Left colon (tissue), 2 donors: ENCODE data around the gene CGN. TPM values are rescaled to one million over a fixed set of nuclear protein-coding genes. Genes with fewer than 3 reads are reported as not detected.
A peak's percentile ranks its signal among the peaks of the same experiment; 100 is the strongest.

Experiments used
- ATAC-seq: fragments of 200-7000 bp; cut with Tn5 transposase; one replicate; pipeline ENCODE4 v1.9.1; 2020; ENCODE audit warnings: mild to moderate bottlenecking, moderate library complexity
- DNase-seq, 2 donors: peaks; one replicate each; pipeline ENCODE4 v3.0.0-alpha.2; 2020
- intact Hi-C, 2 donors: fragments of 100-400 bp; cut with DNase I in 1 of 2; cut with micrococcal nuclease in 1 of 2; formaldehyde crosslinking; loops; one replicate each; pipeline versions ENCODE4 v1.11.2 to v1.14.0; 2022; cut with DNase I, micrococcal nuclease
- total RNA-seq, 2 donors: library from RNA; stranded (reverse); fragmentation: NEBNext Ultra II Directional; extraction: Animal tissue kit (Norgen Biotek cat#: 25700); gene quantifications; one replicate each; pipeline ENCODE4 v1.2.1, GENCODE V29; 2021
- donor health status: DM: no; HTN: no; CAD: no.
- donor health status: DM: yes; HTN: yes; CAD: no.

Gene CGN
- total RNA-seq, 2 donors from 2014 or later: 182 to 188 TPM

DNA sequence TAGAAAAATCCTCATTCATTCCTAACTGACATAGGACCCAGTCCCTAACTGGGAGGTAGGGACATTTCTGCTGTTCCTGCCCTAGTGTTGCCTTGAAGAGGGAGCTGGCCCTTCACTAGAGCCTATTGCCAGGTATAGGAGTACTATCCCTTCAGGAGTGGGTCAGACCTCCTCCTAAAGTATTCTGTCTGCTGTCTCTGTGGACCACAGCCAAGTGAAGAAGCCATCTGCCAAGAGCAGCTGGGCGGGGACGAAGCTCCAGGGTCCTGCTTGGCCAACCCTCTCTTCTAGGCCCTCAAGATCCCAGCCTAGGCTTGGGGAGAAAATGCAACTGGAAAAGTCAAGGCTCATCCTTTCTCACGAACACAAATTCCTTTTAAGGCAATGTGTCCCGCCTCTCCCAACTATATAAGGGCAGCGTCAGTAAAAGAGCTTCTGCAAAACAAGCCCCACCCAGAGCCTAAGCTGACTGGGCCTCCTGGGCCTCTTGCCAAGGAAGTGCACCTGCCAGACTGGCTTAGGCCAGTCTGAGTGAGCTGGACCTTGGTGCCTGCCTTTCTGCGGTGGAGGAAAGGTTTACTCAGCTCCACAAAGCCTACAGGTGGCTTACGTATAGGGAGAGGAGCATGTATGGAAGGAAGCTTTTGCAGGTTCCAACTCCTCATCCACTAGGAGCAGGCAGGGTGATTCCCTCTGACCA, 28.3 kb downstream of the CGN start:
- ATAC-seq: peak; percentile 80
- DNase-seq: peak; percentile 92 to 98
- intact Hi-C loops: no loop called here

DNA sequence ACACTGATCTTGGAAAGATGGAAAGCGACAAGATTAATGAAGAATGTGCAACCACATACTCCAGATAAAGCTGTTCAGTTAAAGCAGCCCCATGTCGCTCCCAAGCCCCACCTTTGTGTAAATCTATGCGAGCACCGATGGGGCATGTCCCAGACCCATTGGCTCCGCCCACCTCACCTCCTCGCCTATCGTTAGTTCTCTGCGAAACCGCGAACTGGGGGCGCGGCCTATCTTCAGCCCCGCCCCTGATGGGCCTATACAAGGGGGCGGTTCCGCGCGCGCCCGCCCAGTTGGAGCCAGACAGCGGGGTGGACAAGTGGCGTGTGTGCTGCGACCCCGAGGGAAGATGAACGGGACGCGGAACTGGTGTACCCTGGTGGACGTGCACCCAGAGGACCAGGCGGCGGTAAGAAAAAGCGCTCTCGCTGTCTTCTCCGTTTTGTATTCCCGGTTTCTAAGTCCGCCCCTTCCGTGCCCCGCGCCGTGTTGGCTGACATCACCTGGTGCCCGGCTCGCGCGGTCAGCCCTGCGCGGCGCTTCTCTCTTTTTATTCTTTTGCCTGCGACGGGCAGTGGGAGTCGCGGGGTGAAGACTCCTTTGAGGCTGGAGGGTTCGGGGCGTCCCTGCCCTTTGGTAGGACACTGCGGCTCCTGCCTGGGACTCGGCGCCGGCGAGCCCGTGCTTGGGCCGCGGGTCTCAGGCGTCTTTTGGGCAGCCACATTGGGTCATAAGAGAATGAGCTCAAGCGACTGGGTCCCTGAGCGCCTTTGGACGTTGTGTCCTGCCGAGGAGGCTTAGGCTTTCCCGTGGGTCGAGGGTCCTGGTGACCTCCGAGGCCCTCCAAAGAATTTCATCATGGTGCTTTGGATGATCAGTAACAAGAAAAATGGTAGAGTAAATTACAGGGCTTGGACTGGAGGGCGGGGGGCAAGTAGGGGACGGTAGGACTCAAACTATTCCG, 29.1 kb downstream of the CGN start, which contains the start of gene TUFT1:
Gene TUFT1, plus strand, starts transcription at position 289 of the 961 bp plus-strand sequence. Its CDS starts 58 bp downstream, at position 347.
- ATAC-seq (peak; percentile 80), DNase-seq (peak; percentile 97 to 99)
- intact Hi-C loops: no loop called here

DNA sequence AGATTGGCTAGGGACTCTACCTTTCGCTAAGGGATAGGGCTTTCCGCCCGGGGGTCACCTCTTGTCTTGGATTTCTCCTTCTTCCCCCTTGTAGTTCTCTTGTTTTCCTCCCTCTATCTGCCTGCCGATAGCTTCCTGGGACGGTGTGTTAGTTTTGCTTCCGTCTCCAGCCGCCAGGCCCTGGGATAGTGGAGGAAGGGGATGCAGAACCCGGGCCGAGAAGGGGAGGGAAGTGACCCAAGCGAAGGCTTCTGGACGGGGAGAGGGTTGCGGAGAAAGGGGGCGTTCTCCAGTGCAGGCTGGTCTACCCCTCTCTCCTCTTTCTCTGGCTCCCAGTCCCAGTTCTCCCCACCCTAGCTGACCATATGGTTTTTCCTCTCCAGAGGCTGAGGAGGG, 29.8 kb downstream of the CGN start:
- ATAC-seq (peak; percentile 34), DNase-seq (peak in 1 of 2 donors; percentile 51)
- intact Hi-C loops: no loop called here

DNA sequence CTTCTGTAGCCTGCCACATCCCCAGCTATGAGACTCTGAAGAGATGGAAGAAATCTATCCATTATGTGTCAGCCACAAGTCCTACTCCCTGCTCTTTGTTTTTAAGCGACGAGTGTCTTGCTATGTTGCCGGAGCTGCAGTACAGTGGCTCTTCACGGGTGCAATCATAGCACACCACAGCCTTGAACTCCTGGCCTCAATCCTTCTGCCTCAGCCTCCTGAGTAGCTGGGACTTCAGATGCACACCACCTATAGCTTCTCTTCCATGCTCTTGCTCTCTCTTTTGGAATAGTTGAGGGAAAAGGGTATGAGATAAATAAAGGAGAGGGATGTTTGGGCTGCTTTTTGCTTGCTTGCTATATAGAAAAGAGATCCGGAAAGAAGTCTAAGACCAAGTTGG, 30.6 kb downstream of the CGN start:
- intact Hi-C loops: no loop called here
- ATAC-seq: no peak

DNA sequence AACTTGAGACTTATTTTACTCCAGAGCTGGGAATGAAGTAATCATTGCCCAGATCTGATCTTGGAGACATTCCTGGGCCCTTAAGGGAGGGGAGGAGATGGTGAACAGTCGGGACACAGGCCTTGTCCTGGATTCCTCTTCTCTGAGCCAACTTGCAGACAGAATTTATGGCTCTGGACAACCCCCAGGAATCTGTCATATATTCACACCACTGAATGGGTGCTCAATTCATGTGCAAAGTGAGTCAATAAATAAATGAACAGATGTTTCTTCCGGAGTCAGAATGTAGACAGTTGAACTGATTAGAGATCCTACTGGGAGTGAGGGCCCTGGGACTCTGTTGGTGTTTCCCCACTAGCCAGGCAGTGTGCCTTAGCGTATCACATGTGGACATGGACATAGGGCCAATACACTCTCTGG, 31.5 kb downstream of the CGN start:
- ATAC-seq (no peak), DNase-seq (no peak)
- intact Hi-C loops: no loop called here

More for the DNA sequence above, 30.6 kb downstream of the CGN start:
- no peak for DNase-seq

DNA sequence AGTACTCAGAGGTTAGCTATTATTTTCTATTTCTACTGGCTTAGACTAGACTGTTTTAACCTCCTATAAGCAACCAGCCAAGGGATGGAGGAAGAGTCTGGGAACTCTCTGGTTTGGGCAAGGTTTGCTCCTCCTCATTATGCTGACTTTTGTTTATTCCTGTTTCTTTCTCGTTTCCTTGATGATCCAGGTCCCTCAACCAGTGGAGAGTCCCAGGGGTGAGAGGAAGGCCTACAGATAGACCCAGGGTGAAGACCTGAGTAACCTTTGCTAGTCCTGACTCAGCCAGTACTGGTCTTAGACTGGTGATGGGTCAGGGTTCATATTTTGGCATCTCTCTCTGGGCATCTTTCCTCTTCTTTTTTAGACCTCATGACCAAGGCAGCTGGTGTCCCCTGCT, 34.4 kb downstream of the CGN start:
- intact Hi-C loops: no loop called here
- no peak for DNase-seq
- no peak for ATAC-seq

DNA sequence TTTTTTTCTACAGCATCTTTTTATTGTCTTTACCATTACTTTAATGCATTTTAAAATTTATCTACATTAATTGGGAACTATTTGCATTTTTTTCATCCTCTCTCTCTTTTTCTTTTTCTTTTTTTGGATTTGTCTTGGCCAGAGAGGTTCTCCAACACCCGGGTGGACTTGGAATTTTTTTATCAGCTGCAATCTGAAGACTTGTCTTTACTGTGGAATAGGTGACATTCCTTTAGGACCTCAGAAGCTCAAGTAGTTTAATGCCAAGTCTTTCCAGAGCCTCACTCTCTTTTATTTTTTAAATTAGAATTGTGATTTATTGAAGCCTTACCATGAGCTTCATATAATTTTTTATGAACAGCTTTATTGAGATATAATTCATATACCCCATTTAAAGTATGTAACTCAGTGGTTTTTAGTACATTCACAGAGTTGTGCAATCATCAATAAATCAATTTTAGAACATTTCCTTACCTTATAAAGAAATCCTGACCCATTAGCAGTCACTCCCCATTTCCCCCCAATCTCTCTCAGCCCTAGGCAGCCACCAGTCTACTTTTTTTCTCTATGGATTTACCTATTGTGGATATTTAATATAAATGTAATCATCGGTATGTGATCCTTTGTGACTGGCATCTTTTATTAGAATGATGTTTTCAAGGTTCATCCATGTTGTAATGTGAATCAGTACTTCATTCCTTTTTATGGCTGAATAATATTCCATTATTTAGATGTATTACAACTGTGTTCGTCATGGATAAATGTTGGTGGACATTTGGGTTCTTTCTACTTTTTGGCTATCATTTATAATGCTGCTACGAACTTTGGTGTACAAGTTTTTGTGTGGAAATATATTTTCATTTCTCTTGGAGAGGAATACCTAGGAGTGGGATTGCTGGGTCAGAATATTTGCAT, 35.1 kb downstream of the CGN start:
- intact Hi-C loops: no loop called here
- DNase-seq (no peak), ATAC-seq (no peak)

DNA sequence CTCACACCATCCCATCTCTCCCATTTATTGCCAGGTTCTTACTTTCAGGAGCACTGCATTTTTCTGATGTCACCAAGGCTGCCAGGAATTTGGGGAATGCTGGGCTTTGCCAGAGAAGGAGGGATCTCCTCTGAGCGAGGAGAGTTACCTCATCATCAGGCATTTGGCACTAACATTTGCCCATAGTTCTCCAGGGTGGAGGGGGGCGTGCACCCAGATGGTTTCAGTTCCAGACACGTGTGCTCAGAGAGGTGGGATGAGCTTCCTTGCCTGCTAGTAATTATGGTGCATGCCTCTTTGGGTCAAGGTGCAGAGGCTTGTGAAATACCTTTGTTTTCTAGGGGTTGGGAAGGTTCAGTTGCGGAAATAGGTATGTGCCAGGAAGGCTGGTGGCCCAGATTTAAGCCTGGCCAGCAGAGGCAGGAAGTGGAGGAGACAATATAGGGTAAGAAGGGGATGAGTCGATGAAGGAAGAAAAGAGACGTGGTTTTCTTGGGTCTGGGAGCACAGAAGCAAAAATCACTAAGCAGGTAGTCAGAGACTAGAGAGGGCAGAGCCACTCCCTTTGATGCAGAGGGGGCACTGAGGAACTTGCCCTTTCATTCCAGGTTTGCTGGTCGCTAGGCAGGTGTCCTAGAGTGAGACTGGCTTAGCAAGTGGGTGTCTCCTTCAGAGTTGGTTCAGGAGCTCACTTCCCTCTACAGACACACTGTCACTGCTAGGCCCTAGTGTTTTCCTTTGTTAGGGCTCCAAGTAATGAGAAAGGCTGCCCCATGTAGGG, 36.1 kb downstream of the CGN start:
- DNase-seq (peak; percentile 67 to 83), ATAC-seq (peak; percentile 83)
- intact Hi-C loops: no loop called here

DNA sequence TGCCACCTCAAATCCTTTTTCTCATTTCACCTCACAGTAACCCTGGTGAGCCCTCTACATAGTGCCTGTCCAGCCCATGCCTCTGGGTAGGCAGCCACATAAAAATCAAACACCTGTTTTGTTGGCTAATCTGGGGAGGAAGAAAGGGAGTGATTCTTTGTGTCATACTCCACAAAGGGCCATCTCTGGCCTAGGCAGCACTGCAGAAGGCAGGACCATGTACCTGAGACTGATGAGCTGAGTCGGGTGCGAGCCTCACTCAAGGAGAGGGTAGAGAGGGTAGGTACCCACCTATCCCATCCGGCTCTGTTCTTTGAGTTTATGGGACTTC, 36.7 kb downstream of the CGN start:
- DNase-seq: no peak
- intact Hi-C loops: no loop called here
- ATAC-seq: peak; percentile 6

DNA sequence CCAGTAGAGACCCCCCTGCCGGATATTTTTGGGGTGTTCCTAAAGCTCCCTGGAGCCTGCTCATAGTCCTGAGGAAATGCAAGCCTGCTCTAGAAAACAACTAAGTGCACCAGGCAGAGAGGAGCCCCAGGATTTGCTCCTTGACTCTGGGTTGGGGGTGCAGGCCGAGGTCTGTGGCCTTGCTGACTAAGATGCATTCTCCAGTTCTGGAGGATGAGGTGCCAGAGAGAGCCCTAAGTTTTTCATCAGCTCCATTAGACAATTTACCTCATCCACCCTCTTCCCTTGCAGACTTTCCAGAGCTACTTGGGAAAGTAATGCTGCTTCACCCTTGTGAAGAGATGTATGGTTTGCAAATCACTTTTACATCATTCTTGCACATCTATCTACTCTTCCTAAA, 38.0 kb downstream of the CGN start:
- intact Hi-C loops: no loop called here
- DNase-seq: no peak
- ATAC-seq: no peak

DNA sequence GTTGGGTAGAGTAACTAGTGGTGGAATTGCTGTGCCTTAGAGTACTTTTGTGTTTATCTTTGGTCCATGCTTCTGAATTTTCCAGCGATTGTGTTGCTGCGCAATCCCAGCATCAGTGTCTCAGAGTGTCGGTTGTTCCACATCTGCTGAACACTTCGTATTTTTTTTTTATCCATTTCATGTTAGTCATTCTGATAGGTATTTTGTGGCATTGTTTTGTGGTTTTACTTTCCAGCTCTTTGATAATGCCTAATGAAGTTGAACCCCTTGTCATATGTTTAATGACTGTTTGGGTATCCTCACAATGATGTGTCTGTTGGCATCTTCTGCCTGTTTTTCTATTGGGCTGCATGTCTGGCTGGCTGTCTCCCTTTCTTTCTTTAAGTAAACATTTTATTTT, 42.5 kb downstream of the CGN start:
- intact Hi-C loops: no loop called here
- ATAC-seq (no peak), DNase-seq (no peak)

DNA sequence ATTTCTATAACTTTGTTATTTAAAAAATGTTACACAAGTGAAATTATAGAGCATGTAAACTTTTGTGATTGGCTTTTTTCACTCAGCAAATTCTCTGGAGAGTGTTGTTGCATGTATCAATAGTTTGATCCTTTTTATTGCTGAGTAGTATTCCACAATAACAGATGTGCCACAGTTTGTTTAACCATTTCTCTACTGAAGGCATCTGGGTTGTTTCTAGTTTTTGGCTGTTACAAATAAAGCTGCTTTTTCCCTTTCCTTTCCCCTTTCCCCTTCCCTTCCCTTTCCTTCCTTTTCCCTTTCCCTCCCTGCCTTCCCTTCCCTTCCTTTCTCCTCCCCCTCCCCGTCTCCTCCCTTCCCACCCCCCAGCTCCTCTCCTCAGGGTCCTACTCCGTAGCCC, 44.9 kb downstream of the CGN start:
- intact Hi-C loops: no loop called here
- no peak for ATAC-seq
- no peak for DNase-seq

DNA sequence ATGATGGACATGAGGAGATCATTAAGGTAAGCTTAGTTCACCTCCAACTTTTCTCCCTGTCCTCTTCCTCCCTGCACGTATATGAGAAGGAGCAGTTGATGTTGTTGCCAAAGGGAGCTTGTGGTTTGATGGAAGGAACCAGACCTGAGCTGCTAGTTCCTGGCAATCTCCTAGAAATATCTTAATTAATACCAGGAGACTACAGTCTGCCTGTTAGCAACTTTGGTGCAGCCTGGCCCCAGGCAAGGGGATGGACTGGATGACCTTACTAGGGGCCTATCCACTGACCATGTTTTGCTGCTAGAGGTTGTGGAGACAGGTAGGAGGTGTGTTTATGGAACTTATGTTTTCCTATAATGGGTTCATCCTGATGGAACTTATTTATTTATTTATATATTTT, 51.5 kb downstream of the CGN start:
- no peak for ATAC-seq
- intact Hi-C loops: no loop called here
- no peak for DNase-seq

DNA sequence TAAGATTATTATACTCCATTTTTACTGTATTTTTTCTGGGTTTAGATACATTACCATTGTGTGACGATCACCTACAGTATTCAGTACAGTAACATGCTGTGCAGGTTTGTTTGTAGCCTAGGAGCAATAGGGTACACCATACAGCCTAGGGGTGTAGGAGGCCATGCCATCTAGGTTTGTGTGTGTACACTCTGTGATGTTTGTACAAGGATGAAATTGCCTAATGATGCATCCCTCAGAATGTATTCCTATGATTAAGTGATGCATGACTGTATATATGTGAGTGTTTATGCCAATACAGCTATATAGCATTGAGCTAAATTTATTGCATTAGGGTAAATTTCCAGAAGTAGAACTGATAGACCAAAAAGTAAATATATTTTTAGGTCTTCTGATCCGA, 52.2 kb downstream of the CGN start:
- DNase-seq (no peak), ATAC-seq (no peak)
- intact Hi-C loops: no loop called here

DNA sequence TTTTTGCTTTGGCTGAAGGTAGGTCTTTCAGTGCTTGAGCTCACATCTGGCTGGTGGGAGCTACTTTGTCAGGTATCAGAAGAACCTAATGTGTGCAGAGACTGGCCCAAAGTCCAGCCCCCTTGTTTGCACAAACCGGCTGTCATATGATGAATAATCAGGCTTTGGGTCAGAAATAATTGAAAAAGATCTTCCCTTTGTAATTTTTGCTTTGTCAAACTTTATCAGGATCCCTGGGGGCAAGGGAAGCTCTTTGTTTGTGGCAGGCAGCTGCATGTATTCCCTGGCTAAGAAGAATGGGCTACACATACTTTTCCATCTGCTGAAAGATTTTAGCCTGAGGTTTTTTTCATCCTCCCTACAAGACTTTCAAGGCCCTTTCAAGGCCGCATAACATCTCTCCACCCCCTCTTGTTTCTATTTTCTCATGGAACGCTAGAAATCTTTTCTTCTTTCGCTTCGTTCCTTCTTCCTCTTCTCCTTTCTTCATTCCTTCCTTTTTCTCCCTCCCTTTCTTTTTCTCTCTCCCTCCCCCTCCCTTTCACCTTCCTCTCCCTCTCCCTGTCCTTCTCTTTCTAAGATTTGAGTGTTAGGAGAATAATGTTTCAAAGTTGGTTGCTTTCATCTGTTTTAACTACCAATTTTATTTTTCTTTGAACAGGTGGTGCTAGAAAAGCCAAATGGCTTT, 54.5 kb downstream of the CGN start:
- ATAC-seq (no peak), DNase-seq (no peak)

DNA sequence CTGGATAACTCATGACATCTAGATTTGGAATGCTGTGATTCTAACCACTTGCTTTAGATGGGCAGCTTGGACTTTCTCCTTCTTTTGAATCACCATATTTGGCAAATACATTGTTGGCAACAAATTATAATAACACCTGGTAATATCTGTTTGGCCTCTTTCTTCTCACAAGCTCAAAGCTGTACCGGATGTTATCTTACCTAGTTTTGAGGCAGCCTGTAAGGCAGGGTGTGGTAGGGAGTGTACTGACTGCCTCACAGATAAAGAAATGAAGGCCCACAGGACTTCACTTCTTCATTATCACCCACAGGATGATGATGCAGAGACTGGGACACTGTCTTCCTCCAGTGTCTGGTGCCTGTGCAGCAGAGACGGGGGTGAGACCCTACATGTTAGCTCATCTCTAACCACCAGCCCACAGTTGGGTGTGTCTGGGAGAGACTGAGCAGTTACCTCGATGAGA, 57.5 kb downstream of the CGN start:
- no peak for DNase-seq
- peak; percentile 76 for ATAC-seq
- intact Hi-C loops: no loop called here

More for the DNA sequence above, 54.5 kb downstream of the CGN start:
- intact Hi-C loops: no loop called here

DNA sequence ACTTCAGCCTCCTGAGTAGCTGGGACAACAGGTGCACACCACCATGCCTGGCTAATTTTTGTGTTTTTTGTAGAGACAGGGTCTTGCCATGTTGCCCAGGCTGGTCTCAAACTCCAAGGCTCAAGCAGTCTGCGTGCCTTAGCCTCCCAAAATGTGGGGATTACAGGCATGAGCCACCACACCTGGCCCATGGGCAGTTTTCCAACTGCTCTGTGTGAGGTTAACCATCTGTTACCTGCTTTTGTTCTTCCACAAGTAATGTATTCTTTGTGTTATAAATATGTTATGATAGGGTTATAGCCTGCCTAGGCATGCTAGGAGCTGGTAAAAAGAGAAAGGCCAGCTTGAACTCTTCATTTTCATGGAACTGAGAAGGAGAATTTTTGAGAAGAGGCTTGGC, 59.6 kb downstream of the CGN start:
- intact Hi-C loops: no loop called here
- DNase-seq (no peak), ATAC-seq (no peak)
